PC-9 (cell line): Measurements from ENCODE around the gene MYO6.

ENCODE experiments used
- EZH2 ChIP-seq: fragments of 200-600 bp; sonication (generic); IDR thresholded peaks from 2 replicates; pipeline ENCODE4 v1.8.0; 2017; ENCODE audit warnings: antibody characterized with exemption, low read depth
- TF ChIP-seq, protein P1 (sequence below): fragments of 200-600 bp; sonication (generic); conservative IDR thresholded peaks from 2 replicates; pipeline ENCODE4 v1.6.1; 2017; ENCODE audit warnings: mixed run types, antibody characterized with exemption, mild to moderate bottlenecking, moderate library complexity

GRCh38 chr6:75711173-75711572 is 37.9 kb upstream of the MYO6 start:
- TF ChIP-seq, protein P1, sequence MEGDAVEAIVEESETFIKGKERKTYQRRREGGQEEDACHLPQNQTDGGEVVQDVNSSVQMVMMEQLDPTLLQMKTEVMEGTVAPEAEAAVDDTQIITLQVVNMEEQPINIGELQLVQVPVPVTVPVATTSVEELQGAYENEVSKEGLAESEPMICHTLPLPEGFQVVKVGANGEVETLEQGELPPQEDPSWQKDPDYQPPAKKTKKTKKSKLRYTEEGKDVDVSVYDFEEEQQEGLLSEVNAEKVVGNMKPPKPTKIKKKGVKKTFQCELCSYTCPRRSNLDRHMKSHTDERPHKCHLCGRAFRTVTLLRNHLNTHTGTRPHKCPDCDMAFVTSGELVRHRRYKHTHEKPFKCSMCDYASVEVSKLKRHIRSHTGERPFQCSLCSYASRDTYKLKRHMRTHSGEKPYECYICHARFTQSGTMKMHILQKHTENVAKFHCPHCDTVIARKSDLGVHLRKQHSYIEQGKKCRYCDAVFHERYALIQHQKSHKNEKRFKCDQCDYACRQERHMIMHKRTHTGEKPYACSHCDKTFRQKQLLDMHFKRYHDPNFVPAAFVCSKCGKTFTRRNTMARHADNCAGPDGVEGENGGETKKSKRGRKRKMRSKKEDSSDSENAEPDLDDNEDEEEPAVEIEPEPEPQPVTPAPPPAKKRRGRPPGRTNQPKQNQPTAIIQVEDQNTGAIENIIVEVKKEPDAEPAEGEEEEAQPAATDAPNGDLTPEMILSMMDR = no peak
- no peak for TF ChIP-seq EZH2
